NCI-H1092 treated with DMSO at 0.1 percent for 48 hours (cell line): ENCODE results near the gene GLUL.
"Not testable (repeated sequence)": the region's sequence is repeated elsewhere in the genome, so short reads cannot be mapped to it uniquely, and the experiment has no call there.

Source experiments
- DNase-seq: peaks from one replicate; lab custom pipeline; 2025; lab: John Stamatoyannopoulos, UW

Gene GLUL

DNA sequence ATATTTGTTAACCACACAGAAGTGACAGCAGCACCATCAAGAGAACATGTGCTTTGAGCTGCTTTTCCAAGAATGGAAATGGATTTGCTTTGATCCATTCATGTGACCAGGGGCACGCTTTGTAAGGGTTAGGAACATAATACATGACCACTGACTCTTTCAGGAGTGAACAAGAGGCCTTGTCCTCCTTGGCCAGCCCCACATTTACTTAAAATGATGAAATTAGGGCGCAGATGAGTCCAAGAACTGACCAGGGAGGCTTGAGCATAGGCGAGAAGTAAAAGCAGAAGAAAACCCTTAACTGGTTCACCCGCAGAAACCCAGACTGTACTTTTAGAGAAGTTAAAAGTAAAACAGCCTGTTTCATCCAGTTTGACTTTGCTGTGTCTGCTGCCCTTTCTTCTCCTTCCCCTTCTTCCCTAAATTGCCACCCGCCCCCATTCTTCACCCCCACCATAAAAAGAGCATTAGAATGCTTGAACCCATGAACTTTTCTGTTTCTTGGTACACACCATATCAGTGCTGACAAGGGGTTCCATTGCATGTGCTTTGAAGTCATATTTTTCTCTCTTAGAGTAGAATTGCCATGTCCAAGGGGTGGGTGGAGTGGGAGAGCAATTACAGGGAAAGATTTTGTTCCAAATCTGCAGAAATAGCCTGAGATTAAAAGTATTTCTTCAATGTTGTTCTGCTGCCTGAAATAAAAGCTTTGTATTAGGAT, 2.6 kb upstream of the GLUL start:
- no peak for DNase-seq

GRCh38 chr1:182392050-182393028, 749 bp upstream of the GLUL start:
- peak; percentile 91 for DNase-seq

- no peak for DNase-seq
Observed at GRCh38 chr1:182391028-182391361, 595 bp downstream of the GLUL start.

DNA sequence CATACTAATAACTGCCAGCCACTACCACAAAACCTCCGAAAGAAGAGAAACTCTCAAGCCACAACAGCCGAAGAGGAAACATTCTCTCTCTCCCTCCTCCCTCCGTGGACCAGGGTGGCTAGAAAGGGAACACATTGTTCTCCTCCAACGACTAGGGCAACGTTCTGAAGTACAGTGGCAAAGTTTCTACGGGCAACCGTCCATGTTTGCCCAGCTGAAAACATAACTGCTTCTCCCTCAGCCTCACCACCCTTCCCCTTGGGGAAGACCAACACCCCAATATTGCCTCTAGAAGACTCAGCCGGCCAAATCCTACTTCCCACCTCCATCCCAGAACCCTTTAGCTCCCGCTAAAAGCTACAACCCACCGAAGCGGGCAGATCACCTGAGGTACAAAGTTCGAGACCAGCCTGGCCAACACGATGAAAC, 2.0 kb downstream of the GLUL start:
- peak; percentile 23 for DNase-seq

DNA sequence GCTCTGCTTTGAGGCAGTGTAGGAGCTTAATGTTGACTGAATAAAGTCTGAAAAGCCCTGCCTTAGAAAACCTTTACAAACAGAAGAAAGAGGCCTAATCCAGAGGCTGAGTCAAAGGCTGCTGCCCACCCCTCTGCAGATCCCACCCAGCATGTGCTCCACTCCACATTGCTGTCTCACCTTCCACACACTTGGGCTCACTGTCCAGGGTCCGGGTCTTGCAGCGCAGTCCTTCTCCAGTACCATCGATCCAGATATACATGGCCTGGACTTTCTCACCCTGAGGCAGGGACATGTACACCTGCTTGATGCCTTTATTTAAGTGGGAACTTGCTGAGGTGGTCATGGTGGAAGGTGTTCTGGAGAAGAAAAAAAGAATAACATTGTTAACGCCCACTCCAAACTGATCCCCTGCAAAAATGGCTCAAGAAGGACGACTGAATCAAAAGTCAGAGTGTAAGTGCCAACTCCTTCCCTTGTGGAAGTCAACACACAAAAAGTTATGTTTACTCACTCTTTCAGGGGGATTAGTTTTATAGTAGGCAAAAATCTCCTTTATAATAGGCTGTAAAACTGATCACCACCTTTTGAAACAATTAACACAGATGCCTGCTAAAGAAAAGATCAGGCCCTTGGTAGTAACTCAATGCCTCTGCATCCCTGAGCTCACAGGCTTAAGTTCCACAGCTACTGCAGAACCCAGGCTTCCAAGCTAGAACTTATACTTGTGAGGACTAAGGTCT, 3.0 kb downstream of the GLUL start:
- DNase-seq = no peak

DNA sequence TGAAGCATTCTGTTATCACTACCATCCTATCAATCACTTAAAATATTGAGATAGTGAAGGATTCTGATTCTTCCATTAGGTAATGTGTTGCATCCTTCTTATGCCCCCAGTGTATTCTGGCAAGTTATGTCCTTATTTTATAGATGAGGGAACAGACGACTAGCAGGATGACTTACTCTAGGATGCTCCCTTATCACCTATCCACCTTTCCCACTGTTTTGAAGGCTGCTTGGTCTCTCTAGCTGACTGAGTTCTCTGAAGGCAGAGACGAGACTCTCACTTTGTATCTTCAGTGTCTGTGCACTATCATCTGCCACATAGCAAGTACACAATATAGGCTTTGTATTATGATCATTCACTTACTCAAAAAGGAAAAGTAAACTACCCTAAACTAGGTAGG, 4.0 kb downstream of the GLUL start:
- DNase-seq = no peak

DNA sequence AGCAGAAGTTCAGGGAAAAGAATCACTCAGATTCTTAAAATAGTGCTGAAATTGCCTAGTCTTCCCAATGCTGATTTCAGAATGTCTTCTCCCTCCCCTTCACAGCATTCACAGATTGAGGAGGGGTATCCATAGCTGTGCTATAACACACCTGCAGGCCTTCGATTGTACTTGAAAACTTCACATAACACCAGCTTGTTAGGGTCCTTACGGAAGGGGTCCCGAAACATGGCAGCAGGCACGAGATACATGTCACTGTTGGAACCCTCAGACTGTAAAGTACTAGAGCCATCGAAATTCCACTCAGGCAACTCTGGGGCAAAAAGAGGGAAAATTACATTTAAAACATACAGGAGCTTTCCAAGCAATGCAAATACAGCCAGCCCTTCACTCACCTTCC, 4.6 kb downstream of the GLUL start:
- no peak for DNase-seq

DNA sequence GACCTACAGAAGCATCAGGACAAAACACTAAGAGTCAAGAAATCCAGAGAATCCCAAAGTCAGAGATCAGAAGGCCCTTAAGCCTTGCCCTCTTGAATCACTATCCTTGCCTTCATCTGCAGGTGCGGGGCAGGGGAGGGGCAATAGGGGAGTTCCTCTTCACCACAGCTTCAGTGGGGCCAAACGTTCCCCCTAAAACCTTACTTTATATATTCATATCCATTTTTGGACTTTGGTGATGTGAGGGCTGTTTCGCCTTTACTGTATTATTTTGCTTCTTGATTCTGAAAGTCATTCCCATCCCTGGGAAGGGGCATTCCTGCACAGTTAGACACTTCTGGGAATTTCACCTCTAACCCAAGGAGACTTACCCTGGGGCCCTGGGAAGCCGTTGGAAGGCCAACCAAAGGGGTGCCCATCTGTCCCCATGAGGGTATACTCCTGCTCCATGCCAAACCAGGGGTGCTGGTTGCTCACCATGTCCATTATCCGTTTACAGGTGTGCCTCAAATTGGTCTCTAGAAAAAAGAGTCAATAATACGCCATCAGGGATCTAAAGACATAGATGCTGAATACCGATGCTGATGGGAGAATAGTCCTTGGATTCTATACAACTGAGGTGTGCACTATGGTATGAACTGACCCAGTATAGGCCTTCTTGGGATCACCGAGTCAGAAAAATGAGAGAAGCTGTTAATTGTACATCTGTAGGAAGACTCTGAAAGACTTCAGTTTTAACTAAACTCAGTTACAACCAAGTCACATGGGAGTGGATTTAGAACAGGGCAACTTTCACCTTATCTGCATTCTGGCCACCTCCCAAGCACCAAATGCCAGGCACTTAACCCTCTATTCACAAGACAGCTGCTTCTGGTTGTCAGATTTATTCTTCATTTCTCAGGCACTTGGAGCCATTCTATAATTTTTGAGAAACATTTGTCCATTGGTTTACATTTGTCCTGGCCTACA, 5.4 kb downstream of the GLUL start:
- DNase-seq = no peak

DNA sequence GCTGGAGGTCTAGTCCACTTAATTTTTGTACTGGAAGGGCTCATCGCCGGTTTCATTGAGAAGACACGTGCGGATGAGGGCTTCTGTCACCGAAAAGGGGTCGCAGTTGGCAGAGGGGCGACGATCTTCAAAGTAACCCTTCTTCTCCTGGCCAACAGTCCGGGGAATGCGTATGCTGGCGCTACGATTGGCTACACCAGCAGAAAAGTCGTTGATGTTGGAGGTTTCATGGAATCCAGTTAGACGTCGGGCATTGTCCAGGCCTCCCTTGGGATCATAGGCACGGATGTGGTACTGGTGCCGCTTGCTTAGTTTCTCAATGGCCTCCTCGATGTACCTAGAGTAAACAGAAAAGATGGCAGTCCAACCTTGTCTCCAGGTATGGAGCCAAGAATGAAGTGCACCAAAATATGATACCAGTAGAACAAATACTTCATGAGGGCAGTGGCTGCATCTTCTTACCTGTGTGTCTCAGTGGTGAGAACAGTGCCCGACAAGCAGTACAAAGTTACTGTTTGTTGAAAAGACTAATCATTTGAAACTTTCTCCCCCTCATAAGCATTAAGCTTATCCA, 7.1 kb downstream of the GLUL start:
- DNase-seq = no peak

- DNase-seq = no peak
Observed at GRCh38 chr1:182383934-182384333, 7.7 kb downstream of the GLUL start.

DNA sequence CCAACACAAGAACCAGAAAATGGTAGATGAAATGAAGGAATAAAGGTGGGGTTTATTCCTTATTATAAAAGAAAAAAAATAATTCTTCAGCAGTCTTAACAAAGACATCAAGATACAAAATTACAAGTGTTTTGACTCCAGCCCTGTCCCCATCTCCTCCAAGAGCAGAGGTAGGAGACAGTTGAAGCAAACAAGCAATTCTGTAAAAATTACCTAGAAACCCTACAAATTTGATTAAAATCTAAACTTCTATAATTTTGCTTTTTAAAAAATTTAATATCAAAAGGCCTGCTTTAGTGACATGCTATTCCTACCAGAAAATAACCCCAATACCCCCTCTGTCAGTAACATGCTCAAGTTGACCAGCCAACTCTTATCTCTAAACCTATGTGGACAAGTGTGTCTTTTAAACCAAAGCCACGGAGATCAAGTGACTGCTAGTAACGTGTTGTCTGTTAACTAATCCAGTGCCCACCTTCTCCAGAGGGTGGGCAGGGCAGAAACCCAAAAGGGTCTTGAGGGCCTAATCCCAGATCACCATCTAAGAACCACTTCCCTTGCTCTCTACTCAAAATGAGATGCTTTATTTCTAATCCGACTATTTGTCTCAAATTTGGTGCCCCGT, 8.4 kb downstream of the GLUL start:
- no peak for DNase-seq

- no peak for DNase-seq
Observed at GRCh38 chr1:182381962-182382819, 9.4 kb downstream of the GLUL start.

DNA sequence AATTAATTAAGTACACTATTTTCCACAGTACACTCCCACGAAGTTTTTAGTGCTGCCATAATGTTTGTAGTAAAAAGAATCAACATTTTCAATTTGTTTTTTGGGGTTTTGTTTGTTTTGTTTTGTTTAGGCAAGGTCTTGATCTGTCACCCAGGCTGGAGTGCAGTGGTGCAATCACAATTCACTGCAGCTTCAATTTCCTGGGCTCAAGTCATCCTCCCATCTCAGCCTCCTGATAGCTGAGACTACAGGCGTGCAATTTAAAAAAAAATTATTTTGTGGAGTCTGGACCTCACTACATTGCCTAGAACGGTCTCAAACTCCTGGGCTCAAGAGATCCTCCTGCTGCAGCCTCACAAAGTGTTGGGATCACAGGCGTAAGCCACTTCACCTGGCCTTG, 11.4 kb downstream of the GLUL start:
- no peak for DNase-seq

- DNase-seq = not testable (repeated sequence)
Observed at GRCh38 chr1:182379781-182380180, 11.8 kb downstream of the GLUL start.

GRCh38 chr1:182376936-182377574, 14.5 kb downstream of the GLUL start:
- no peak for DNase-seq

DNA sequence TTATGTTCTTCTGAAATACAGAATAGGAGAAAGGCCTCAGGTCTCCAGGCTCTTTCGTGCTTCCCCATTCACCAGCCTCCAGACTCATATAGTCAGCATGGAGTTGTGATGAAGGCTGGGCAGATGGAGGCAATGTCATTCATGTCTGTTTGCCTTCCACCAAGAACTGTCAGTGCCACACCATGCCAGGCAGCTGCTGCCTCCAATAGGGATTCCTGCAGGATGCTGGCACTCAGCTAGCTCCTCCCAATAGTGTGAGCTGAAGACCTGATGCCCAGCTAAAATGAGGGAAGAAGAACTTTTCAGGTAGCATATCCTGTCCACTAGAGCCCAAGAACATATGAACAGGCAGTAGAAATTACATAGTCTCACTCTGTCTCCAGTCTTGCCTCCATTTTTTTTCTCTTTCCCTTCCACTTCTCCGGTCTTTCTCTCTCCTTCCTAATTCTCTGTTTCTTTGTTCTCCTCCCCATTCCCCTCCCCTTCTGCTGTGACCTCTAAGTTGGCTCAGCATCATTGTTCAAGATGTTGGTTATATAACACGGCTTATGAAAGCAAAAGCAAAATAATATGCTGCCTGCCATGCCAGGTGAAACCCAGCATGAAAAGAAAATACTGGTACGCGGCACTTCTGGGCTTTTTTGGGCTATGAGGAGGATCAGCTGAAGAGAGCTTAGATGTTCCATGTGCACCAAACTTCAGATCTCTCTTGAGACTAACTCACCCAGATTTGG, 17.3 kb downstream of the GLUL start:
- no peak for DNase-seq

DNA sequence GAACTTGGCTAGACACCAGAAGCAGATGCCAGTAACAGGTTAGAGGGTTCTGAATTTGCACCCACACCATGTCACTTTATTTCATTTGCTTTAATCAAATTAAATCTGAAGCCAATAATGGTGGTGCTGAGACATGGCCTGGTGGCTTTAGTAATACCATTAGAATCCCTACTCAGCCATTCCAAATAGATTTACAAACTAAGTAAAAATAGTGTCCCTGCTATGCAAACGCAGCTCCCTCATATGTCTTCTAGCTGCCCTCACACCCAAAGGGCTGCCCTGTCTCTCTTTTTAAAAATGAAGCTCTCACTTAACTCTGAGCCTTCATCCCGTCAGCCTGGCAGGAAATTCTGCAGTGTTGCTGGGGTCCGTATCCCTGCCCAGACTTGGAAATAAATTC, 21.1 kb downstream of the GLUL start:
- DNase-seq = no peak

DNA sequence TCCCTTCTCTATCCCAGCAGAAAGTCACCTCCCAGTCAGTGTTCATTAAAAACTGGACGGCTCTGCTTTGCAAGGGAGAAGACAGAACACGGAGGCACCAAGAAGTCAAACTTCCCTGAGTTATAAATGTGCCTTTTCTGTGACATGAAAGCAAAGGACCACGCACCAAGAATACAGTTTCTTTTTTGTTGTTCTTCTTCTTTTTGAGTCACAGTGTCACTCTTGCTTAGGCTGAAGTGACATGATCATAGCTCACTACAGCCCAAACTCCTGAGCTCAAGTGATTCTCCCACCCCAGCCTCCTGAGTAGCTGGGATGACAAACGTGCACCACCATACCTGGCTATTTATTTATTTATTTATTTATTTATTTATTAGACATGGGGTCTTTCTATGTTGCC, 22.7 kb downstream of the GLUL start:
- no peak for DNase-seq
